ENCODE results near the gene SPOPL. TPM values are rescaled to one million over a fixed set of nuclear protein-coding genes. Genes with fewer than 3 reads are reported as not detected.
A peak's percentile ranks its signal among the peaks of the same experiment; 100 is the strongest.

SPOPL gene
- total RNA-seq, 2 donors from 2014 or later, result 19.7 to 24.9 TPM

DNA sequence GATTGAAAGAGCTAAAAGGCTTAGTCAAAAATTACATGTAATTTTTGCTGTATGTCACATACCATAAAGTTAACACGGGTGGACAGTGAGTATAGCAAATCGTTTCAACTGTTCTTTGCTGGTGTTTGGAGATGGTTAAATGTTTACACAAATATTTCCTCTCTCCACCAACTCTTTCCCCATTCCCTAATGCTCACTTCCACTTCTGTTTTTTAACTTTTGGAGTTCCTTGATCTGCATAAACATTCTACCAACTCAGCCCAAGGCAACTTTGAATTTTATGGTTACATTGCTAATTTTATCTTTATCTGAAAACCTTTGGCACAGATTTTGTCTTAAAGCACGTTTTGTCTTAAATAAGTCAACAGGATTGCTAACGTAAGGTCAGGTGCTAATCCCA, 1.9 kb upstream of the SPOPL start:
- WGBS, result 58% methylated on average over 4 of the region's 4 CpGs
- no peak overlapping the region for H3K27ac ChIP-seq
- no peaks in the 10 kb centered on the region for H3K27me3 ChIP-seq (replicated peaks; ENCODE audit: insufficient read depth)
- no peaks in the 10 kb centered on the region for H3K9me3 ChIP-seq
- no peaks in the 10 kb centered on the region for H3K4me1 ChIP-seq (replicated peaks)
- DNase-seq (ENCODE audit: low spot score), result no peak
- H3K4me3 ChIP-seq, result no peak overlapping the region
- TF ChIP-seq POLR2A (IDR thresholded peaks at IDR 0.05) (no peak), POLR2AphosphoS5 (IDR thresholded peaks at IDR 0.05) (no peak), CTCF (IDR thresholded peaks at IDR 0.05) (no peak)
- intact Hi-C loops (cut with DNase I), result no loop called here
- no peaks in the 10 kb centered on the region for H3K36me3 ChIP-seq

GRCh38 chr2:138500592-138501424, 762 bp upstream of the SPOPL start:
- DNase-seq (ENCODE audit: low spot score), result no peak
- no peaks in the 10 kb centered on the region for H3K4me1 ChIP-seq (replicated peaks)
- intact Hi-C loops (cut with DNase I), result no loop called here
- TF ChIP-seq CTCF (IDR thresholded peaks at IDR 0.05) (no peak), POLR2A (IDR thresholded peaks at IDR 0.05) (no peak), POLR2AphosphoS5 (IDR thresholded peaks at IDR 0.05) (no peak)
- H3K4me3 ChIP-seq, result peak overlapping the region; percentile 75 to 87
- no peaks in the 10 kb centered on the region for H3K36me3 ChIP-seq
- WGBS, result 42% methylated on average over 20 of the region's 20 CpGs
- peak overlapping the region; percentile 92 to 94 for H3K27ac ChIP-seq
- no peaks in the 10 kb centered on the region for H3K27me3 ChIP-seq (replicated peaks; ENCODE audit: insufficient read depth)
- H3K9me3 ChIP-seq, result no peaks in the 10 kb centered on the region

DNA sequence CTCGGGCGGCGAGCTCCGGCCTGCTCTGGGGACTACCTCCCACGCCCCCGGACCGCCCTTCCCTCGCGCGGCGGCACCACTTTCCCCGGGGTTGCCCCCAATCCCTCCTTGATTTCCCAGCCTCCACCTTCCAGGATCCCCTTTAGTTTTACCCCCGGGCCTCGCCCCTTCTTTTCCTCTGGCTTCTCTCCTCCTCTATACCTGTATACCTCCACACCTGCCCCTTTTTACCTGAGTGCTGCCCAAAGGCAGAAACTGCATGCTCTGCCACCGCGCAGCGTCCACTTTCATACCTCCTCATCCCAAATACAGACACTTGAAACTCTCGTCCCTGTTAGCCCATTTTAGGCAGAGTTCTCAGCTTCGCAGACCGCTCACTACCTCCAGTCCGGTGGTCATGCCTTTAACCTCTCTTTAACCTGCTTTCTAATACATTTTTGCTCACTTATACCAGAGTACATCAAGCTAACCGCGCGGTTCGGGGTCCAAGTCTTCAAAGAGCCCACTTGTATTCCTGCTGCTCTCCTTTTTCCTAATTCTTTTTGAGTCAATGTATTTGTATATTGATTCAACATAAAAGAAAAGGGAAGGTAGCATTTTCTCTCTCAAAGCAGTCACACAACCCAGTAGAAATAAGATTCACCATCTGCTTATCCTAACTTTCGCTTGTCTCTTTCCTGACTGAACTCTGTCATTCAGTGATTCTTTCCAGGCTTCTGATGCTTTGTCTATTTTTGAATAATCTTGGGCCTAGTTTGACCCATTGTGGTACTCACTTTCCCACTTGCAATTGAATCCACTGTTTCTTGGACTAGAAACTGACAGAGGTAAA, 901 bp downstream of the SPOPL start:
- peak overlapping the region; percentile 92 to 94 for H3K27ac ChIP-seq
- WGBS, result 2% methylated on average over 26 of the region's 26 CpGs
- TF ChIP-seq POLR2AphosphoS5 (IDR thresholded peaks at IDR 0.05), result no peak
- no peak for TF ChIP-seq POLR2A (IDR thresholded peaks at IDR 0.05)
- TF ChIP-seq CTCF (IDR thresholded peaks at IDR 0.05), result no peak
- intact Hi-C loops (cut with DNase I), result no loop called here
- H3K4me3 ChIP-seq, result peak overlapping the region; percentile 75 to 87
- no peaks in the 10 kb centered on the region for H3K27me3 ChIP-seq (replicated peaks; ENCODE audit: insufficient read depth)
- H3K9me3 ChIP-seq, result no peaks in the 10 kb centered on the region
- DNase-seq (ENCODE audit: low spot score), result peak; percentile 32
- H3K4me1 ChIP-seq (replicated peaks), result no peaks in the 10 kb centered on the region
- H3K36me3 ChIP-seq, result no peaks in the 10 kb centered on the region

- no peaks in the 10 kb centered on the region for H3K36me3 ChIP-seq
- intact Hi-C loops (cut with DNase I), result no loop called here
- WGBS, result 37% methylated on average over 2 of the region's 2 CpGs
- H3K4me1 ChIP-seq (replicated peaks), result no peaks in the 10 kb centered on the region
- H3K9me3 ChIP-seq, result no peaks in the 10 kb centered on the region
- TF ChIP-seq CTCF (IDR thresholded peaks at IDR 0.05) (no peak), POLR2AphosphoS5 (IDR thresholded peaks at IDR 0.05) (no peak), POLR2A (IDR thresholded peaks at IDR 0.05) (no peak)
- H3K27ac ChIP-seq, result peak overlapping the region; percentile 92 to 94
- peak overlapping the region; percentile 75 to 87 for H3K4me3 ChIP-seq
- no peaks in the 10 kb centered on the region for H3K27me3 ChIP-seq (replicated peaks; ENCODE audit: insufficient read depth)
- no peak for DNase-seq (ENCODE audit: low spot score)
Measured at GRCh38 chr2:138503087-138503442, 1.5 kb downstream of the SPOPL start.
